Mesenchymal stem cell (in vitro differentiated cells and primary cell): Measurements from ENCODE around the gene WHRN.

Source experiments
- DNase-seq: peaks from one replicate; pipeline ENCODE4 v3.0.0-alpha.2; 2013
- H2AFZ ChIP-seq: one replicate; pipeline ENCODE4 v1.6.1; 2013; ENCODE audit warnings: low read depth, mild to moderate bottlenecking, control low read depth, inconsistent platforms, low read length, moderate library complexity
- H2AK5ac ChIP-seq: 2 replicates; pipeline ENCODE4 v1.6.1; 2013; ENCODE audit warnings: low read length, moderate library complexity, mild to moderate bottlenecking, inconsistent platforms; ENCODE audit not compliant: severe bottlenecking
- H2BK120ac ChIP-seq: one replicate; pipeline ENCODE4 v1.6.1; 2013; ENCODE audit warnings: low read depth, mild to moderate bottlenecking, inconsistent platforms, low read length, moderate library complexity
- H2BK12ac ChIP-seq, 2 experiments: one replicate each; pipeline ENCODE4 v1.6.1; 2013; ENCODE audit warnings: inconsistent platforms in 2 of 2, low read length in 2 of 2, mild to moderate bottlenecking in 2 of 2, moderate library complexity in 2 of 2, control low read depth in 1 of 2
- H2BK15ac ChIP-seq: one replicate; pipeline ENCODE4 v1.6.1; 2013; ENCODE audit warnings: mild to moderate bottlenecking, low read depth, inconsistent platforms; ENCODE audit not compliant: poor library complexity, severe bottlenecking
- H2BK5ac ChIP-seq: 2 replicates; pipeline ENCODE4 v1.6.1; 2013; ENCODE audit warnings: low read depth, mild to moderate bottlenecking, low read length, control low read depth, inconsistent platforms; ENCODE audit not compliant: poor library complexity, severe bottlenecking
- H3K14ac ChIP-seq, 2 experiments: one replicate each; pipeline ENCODE4 v1.6.1; 2013; ENCODE audit warnings: inconsistent platforms in 2 of 2, low read length in 2 of 2, control low read depth in 1 of 2, mild to moderate bottlenecking in 1 of 2, moderate library complexity in 1 of 2
- H3K18ac ChIP-seq, 2 experiments: one replicate each; pipeline ENCODE4 v1.6.1; 2013; ENCODE audit warnings: inconsistent platforms in 2 of 2, low read length in 2 of 2, control low read depth in 1 of 2, low read depth in 1 of 2, mild to moderate bottlenecking in 1 of 2
- H3K23ac ChIP-seq, 2 experiments: one replicate each; pipeline ENCODE4 v1.6.1; 2013; ENCODE audit warnings: inconsistent platforms in 2 of 2, low read length in 2 of 2, mild to moderate bottlenecking in 2 of 2, moderate library complexity in 2 of 2, control low read depth in 1 of 2
- H3K27ac ChIP-seq: 2 replicates; pipeline ENCODE4 v1.5.1; 2013; ENCODE audit warnings: mild to moderate bottlenecking, moderate library complexity, low read length, control low read depth, inconsistent platforms; ENCODE audit not compliant: poor library complexity, severe bottlenecking
- H3K27me3 ChIP-seq, 2 experiments: 2 replicates each; pipeline versions ENCODE4 v1.6.1 to v1.7.0; 2013; ENCODE audit warnings: low read length in 2 of 2, mild to moderate bottlenecking in 2 of 2, moderate library complexity in 2 of 2, control low read depth in 1 of 2, inconsistent platforms in 1 of 2; ENCODE audit not compliant: control insufficient read depth in 1 of 2, insufficient read depth in 1 of 2
- H3K36me3 ChIP-seq, 2 experiments: 2 replicates each; pipeline versions ENCODE4 v1.6.1 to v1.7.0; 2013; ENCODE audit warnings: low read length in 2 of 2, control low read depth in 1 of 2, inconsistent platforms in 1 of 2, low read depth in 1 of 2, mild to moderate bottlenecking in 1 of 2; ENCODE audit not compliant: insufficient read depth in 2 of 2, control insufficient read depth in 1 of 2
- H3K4ac ChIP-seq, 2 experiments: one replicate each; pipeline ENCODE4 v1.6.1; 2013; ENCODE audit warnings: inconsistent platforms in 2 of 2, low read length in 2 of 2, mild to moderate bottlenecking in 2 of 2, moderate library complexity in 2 of 2, control low read depth in 1 of 2, low read depth in 1 of 2
- H3K4me1 ChIP-seq: 2 replicates; pipeline ENCODE4 v1.6.1; 2013; ENCODE audit warnings: low read depth, low read length, control low read depth; ENCODE audit not compliant: control insufficient read depth, insufficient read depth
- H3K4me2 ChIP-seq: 2 replicates; pipeline ENCODE4 v1.6.1; 2013; ENCODE audit warnings: low read length, mild to moderate bottlenecking, inconsistent platforms; ENCODE audit not compliant: poor library complexity, severe bottlenecking
- H3K4me3 ChIP-seq, 2 experiments: 2 replicates each; pipeline versions ENCODE4 v1.5.1 to v1.7.0; 2013; ENCODE audit warnings: low read length in 2 of 2, mild to moderate bottlenecking in 2 of 2, control low read depth in 1 of 2, low read depth in 1 of 2; ENCODE audit not compliant: insufficient read depth in 1 of 2
- H3K79me1 ChIP-seq: replicated peaks from 2 replicates; pipeline ENCODE4 v1.6.1; 2013; ENCODE audit warnings: mild to moderate bottlenecking, control low read depth, low read length, inconsistent platforms; ENCODE audit not compliant: poor library complexity, severe bottlenecking
- H3K9ac ChIP-seq: 2 replicates; pipeline ENCODE4 v1.7.0; 2013; ENCODE audit warnings: mild to moderate bottlenecking, low read length, moderate library complexity
- H3K9me3 ChIP-seq: 2 replicates; pipeline ENCODE4 v1.7.0; 2013; ENCODE audit warnings: mild to moderate bottlenecking, low read length; ENCODE audit not compliant: control insufficient read depth
- H4K8ac ChIP-seq: one replicate; pipeline ENCODE4 v1.6.1; 2013; ENCODE audit warnings: inconsistent platforms, mild to moderate bottlenecking, low read length, moderate library complexity
- H4K91ac ChIP-seq: one replicate; pipeline ENCODE4 v1.6.1; 2013; ENCODE audit warnings: mild to moderate bottlenecking, low read length, inconsistent platforms
- WGBS: methylation state at CpG from one replicate; pipeline ENCODE4 v1.1.7; 2013; ENCODE audit warnings: mixed read lengths; 5-methylcytosine and 5-hydroxymethylcytosine counted together

WHRN gene

GRCh38 chr9:114487607-114488300, 17.5 kb downstream of the WHRN start:
- no peak overlapping the region for H3K27ac ChIP-seq
- DNase-seq, result peak; percentile 81
- H2BK15ac ChIP-seq, result no peak overlapping the region
- no peak overlapping the region for H2AFZ ChIP-seq
- H2BK5ac ChIP-seq, result no peak overlapping the region
- no peak overlapping the region for H3K4ac ChIP-seq
- peaks cover 0 to 5% of the 10 kb centered on the region in 2 experiments for H3K36me3 ChIP-seq
- H3K4me1 ChIP-seq, result peaks cover 10% of the 10 kb centered on the region
- no peak overlapping the region for H2BK120ac ChIP-seq
- no peak overlapping the region for H3K18ac ChIP-seq
- H3K4me3 ChIP-seq, result no peak overlapping the region
- no peak overlapping the region for H4K91ac ChIP-seq
- H3K9me3 ChIP-seq, result no peaks in the 10 kb centered on the region
- WGBS, result 67% methylated on average over 6 of the region's 6 CpGs
- no peak overlapping the region for H3K9ac ChIP-seq
- no peak overlapping the region for H3K4me2 ChIP-seq
- H3K79me1 ChIP-seq, result peaks cover 18% of the 10 kb centered on the region
- no peak overlapping the region for H3K14ac ChIP-seq
- no peak overlapping the region for H2AK5ac ChIP-seq
- H2BK12ac ChIP-seq, result no peak overlapping the region
- peaks cover 0 to 3% of the 10 kb centered on the region in 2 experiments for H3K27me3 ChIP-seq
- no peak overlapping the region for H4K8ac ChIP-seq
- H3K23ac ChIP-seq, result no peak overlapping the region

GRCh38 chr9:114486205-114486963, 18.9 kb downstream of the WHRN start:
- Histone ChIP-seq H3K4me1 (peaks cover 10% of the 10 kb centered on the region), H2BK15ac (no peak overlapping the region), H2BK120ac (no peak overlapping the region), H3K4me2 (no peak overlapping the region), H3K14ac (no peak overlapping the region), H3K9me3 (no peaks in the 10 kb centered on the region), H3K27ac (no peak overlapping the region), H2AFZ (no peak overlapping the region), H3K4ac (no peak overlapping the region), H3K79me1 (peaks cover 12% of the 10 kb centered on the region), H3K9ac (no peak overlapping the region), H3K27me3 (peaks cover 0 to 3% of the 10 kb centered on the region in 2 experiments), H2BK12ac (no peak overlapping the region), H4K8ac (no peak overlapping the region), H3K36me3 (peaks cover 0 to 7% of the 10 kb centered on the region in 2 experiments), H3K18ac (peak overlapping the region in 1 of 2 experiments; percentile 43), H3K4me3 (no peak overlapping the region), H2AK5ac (no peak overlapping the region), H2BK5ac (no peak overlapping the region), H3K23ac (no peak overlapping the region), H4K91ac (no peak overlapping the region)
- 79% methylated on average over 7 of the region's 7 CpGs for WGBS
- DNase-seq, result peak; percentile 42

GRCh38 chr9:114484854-114485443, 20.3 kb downstream of the WHRN start:
- Histone ChIP-seq H3K4ac (no peak overlapping the region), H3K4me2 (no peak overlapping the region), H3K9ac (peak overlapping the region; percentile 31), H3K23ac (no peak overlapping the region), H3K14ac (no peak overlapping the region), H3K18ac (no peak overlapping the region), H3K79me1 (peaks cover 11% of the 10 kb centered on the region), H2AK5ac (no peak overlapping the region), H3K36me3 (peaks cover 0 to 6% of the 10 kb centered on the region in 2 experiments), H3K9me3 (no peaks in the 10 kb centered on the region), H3K27me3 (peaks cover 0 to 3% of the 10 kb centered on the region in 2 experiments), H4K8ac (no peak overlapping the region), H2BK5ac (no peak overlapping the region), H4K91ac (no peak overlapping the region), H2BK120ac (no peak overlapping the region), H2AFZ (no peak overlapping the region), H3K27ac (no peak overlapping the region), H3K4me1 (peaks cover 10% of the 10 kb centered on the region), H2BK12ac (no peak overlapping the region), H3K4me3 (no peak overlapping the region), H2BK15ac (no peak overlapping the region)
- peak; percentile 71 for DNase-seq
- 78% methylated on average over 8 of the region's 8 CpGs for WGBS
